Measurements from ENCODE around the gene SERPINB2. TPM values are rescaled to one million over a fixed set of nuclear protein-coding genes. Genes with fewer than 3 reads are reported as not detected.

SERPINB2 gene, protein sequence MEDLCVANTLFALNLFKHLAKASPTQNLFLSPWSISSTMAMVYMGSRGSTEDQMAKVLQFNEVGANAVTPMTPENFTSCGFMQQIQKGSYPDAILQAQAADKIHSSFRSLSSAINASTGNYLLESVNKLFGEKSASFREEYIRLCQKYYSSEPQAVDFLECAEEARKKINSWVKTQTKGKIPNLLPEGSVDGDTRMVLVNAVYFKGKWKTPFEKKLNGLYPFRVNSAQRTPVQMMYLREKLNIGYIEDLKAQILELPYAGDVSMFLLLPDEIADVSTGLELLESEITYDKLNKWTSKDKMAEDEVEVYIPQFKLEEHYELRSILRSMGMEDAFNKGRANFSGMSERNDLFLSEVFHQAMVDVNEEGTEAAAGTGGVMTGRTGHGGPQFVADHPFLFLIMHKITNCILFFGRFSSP
- total RNA-seq (1.4 and 1.7 TPM in 2 replicates), polyA plus RNA-seq (0.25 and 1.1 TPM in 2 replicates), polyA minus RNA-seq (not detected in 2 replicates)
- 0.12 TPM for total RNA-seq (2013)

DNA sequence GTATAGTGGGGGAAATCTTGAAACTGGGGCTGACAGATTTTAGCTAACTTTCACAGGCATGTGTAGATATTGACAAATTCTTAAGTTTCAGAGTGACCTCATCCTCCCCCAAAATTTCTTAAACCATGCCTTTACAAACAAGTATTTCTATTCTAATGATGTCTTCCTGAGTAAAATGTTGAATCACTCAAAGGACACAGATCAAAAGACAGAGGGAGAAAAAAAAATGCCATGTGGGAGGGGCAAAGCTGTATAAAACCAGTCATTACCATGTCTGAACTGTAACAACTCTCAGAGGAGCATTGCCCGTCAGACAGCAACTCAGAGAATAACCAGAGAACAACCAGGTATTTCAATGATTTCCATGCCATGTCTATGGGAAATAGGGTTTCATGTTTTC, at the start of gene SERPINB2:
Gene SERPINB2, plus strand, starts transcription at position 282 of the 400 bp plus-strand sequence. CDS start 3,740 bp downstream, outside the sequence.
- ChIA-PET CTCF (interaction anchor here (1.0 kb wide), 1 partner anchor 14 kb away, joined by 3 read pairs; no protein-coding TSS in a partner anchor), POLR2A (no interaction called here)

DNA sequence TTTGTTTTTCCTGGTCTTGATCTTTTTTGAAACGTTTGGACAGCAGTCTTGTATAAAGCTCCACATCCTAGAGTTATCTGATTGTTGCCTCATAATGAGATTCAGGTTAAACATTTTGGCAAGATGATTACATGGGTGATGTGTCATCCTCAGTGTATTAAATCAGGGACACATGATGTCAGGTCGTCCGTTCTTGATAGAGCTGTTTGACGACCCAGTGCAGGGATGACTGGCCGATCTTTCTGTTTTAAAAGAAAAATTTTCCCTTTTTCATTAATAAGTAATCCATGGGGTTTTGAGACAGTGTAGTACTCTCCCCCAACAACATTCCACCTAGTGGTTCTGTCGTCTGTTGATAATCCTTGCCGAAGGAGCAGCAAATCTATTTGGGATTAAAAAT, 44.5 kb upstream of the SERPINB2 start:
- H3K4me3 ChIP-seq (ENCODE audit: control extremely low read depth in 1 of 5, extremely low read depth in 1 of 5, insufficient read depth in 1 of 5, low read depth in 2 of 5, low read length in 4 of 5), result no peak overlapping the region
- H3K9me3 ChIP-seq (ENCODE audit: control extremely low read depth in 1 of 3, control insufficient read depth in 2 of 3, insufficient read depth in 1 of 3, low read length in 2 of 3), result no peaks in the 10 kb centered on the region
- POLR2A ChIA-PET, result no interaction called here
- 33% methylated on average over 1 of the region's 7 CpGs for WGBS (ENCODE audit: insufficient coverage)
- no peak overlapping the region for H3K9ac ChIP-seq (ENCODE audit: low read length)
- H3K27ac Mint-ChIP-seq, result no peak overlapping the region
- no peak overlapping the region for H3K27ac ChIP-seq (ENCODE audit: low read length in 2 of 2)
- TF ChIP-seq EZH2 (IDR thresholded peaks at IDR 0.05; ENCODE audit: borderline replicate concordance, insufficient read depth, low read depth, low read length, poor library complexity, severe bottlenecking), result no peak
- TF ChIP-seq, protein P1, sequence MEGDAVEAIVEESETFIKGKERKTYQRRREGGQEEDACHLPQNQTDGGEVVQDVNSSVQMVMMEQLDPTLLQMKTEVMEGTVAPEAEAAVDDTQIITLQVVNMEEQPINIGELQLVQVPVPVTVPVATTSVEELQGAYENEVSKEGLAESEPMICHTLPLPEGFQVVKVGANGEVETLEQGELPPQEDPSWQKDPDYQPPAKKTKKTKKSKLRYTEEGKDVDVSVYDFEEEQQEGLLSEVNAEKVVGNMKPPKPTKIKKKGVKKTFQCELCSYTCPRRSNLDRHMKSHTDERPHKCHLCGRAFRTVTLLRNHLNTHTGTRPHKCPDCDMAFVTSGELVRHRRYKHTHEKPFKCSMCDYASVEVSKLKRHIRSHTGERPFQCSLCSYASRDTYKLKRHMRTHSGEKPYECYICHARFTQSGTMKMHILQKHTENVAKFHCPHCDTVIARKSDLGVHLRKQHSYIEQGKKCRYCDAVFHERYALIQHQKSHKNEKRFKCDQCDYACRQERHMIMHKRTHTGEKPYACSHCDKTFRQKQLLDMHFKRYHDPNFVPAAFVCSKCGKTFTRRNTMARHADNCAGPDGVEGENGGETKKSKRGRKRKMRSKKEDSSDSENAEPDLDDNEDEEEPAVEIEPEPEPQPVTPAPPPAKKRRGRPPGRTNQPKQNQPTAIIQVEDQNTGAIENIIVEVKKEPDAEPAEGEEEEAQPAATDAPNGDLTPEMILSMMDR (IDR thresholded peaks at IDR 0.05), result no peak
- no peaks in the 10 kb centered on the region for H3K36me3 ChIP-seq (replicated peaks in 1 of 2; ENCODE audit: control extremely low read depth in 1 of 2, control insufficient read depth in 1 of 2, extremely low read depth in 1 of 2, insufficient read depth in 2 of 2, low read length in 1 of 2)
- H3K27me3 Mint-ChIP-seq, result peaks cover 34% of the 10 kb centered on the region
- no peaks in the 10 kb centered on the region for H3K9me3 Mint-ChIP-seq (ENCODE audit: insufficient read depth)
- no peak for ATAC-seq (ENCODE audit: low read depth)
- H2AFZ ChIP-seq (ENCODE audit: insufficient read depth, low read depth, low read length, poor library complexity, severe bottlenecking), result no peak overlapping the region
- peaks cover 0 to 6% (median 3%) of the 10 kb centered on the region in 4 experiments for H3K27me3 ChIP-seq (replicated peaks in 1 of 4; ENCODE audit: control extremely low read depth in 1 of 4, control insufficient read depth in 3 of 4, insufficient read depth in 4 of 4, low read length in 3 of 4)
- no peaks in the 10 kb centered on the region for H4K20me1 ChIP-seq (ENCODE audit: control insufficient read depth, insufficient read depth, low read length, poor library complexity, severe bottlenecking)
- H3K4me1 Mint-ChIP-seq, result no peaks in the 10 kb centered on the region
- DNase-seq, result no peak
- no peaks in the 10 kb centered on the region for H3K4me1 ChIP-seq (ENCODE audit: control insufficient read depth in 2 of 2, insufficient read depth in 2 of 2, low read length in 2 of 2)
- H3K4me3 Mint-ChIP-seq, result no peak overlapping the region
- no peak overlapping the region for H3K4me2 ChIP-seq (replicated peaks; ENCODE audit: low read depth, low read length, poor library complexity, severe bottlenecking)
- H3K79me2 ChIP-seq (ENCODE audit: control insufficient read depth, insufficient read depth, low read length), result no peaks in the 10 kb centered on the region
- intact Hi-C loops (cut with micrococcal nuclease), result no loop called here
- CTCF ChIA-PET, result interaction anchor here (2.2 kb wide), 1 partner anchor 325 kb away, joined by 7 read pairs; no protein-coding TSS in a partner anchor

More for the DNA sequence above, at the start of gene SERPINB2:
- no peak within 1 kb of the TSS for H3K27ac Mint-ChIP-seq
- no peak within 1 kb of the TSS for H3K4me2 ChIP-seq (replicated peaks; ENCODE audit: low read depth, low read length, poor library complexity, severe bottlenecking)
- H3K4me3 ChIP-seq (ENCODE audit: control extremely low read depth in 1 of 5, extremely low read depth in 1 of 5, insufficient read depth in 1 of 5, low read depth in 2 of 5, low read length in 4 of 5), result no peak within 1 kb of the TSS
- H3K4me3 Mint-ChIP-seq, result no peak within 1 kb of the TSS
- no peaks in the 10 kb centered on the region for H3K4me1 Mint-ChIP-seq
- TF ChIP-seq, protein P1 (IDR thresholded peaks at IDR 0.05), result no peak
- TF ChIP-seq EZH2 (IDR thresholded peaks at IDR 0.05; ENCODE audit: borderline replicate concordance, insufficient read depth, low read depth, low read length, poor library complexity, severe bottlenecking), result no peak
- intact Hi-C loops (cut with micrococcal nuclease), result no loop called here
- H3K9me3 Mint-ChIP-seq (ENCODE audit: insufficient read depth), result no peaks in the 10 kb centered on the region
- H3K79me2 ChIP-seq (ENCODE audit: control insufficient read depth, insufficient read depth, low read length), result no peaks in the 10 kb centered on the region
- H3K4me1 ChIP-seq (ENCODE audit: control insufficient read depth in 2 of 2, insufficient read depth in 2 of 2, low read length in 2 of 2), result no peaks in the 10 kb centered on the region
- no peaks in the 10 kb centered on the region for H3K36me3 ChIP-seq (replicated peaks in 1 of 2; ENCODE audit: control extremely low read depth in 1 of 2, control insufficient read depth in 1 of 2, extremely low read depth in 1 of 2, insufficient read depth in 2 of 2, low read length in 1 of 2)
- H3K9ac ChIP-seq (ENCODE audit: low read length), result no peak within 1 kb of the TSS
- no peak within 1 kb of the TSS for H3K27ac ChIP-seq (ENCODE audit: low read length in 2 of 2)
- no peaks in the 10 kb centered on the region for H3K27me3 ChIP-seq (replicated peaks in 1 of 4; ENCODE audit: control extremely low read depth in 1 of 4, control insufficient read depth in 3 of 4, insufficient read depth in 4 of 4, low read length in 3 of 4)
- no peaks in the 10 kb centered on the region for H4K20me1 ChIP-seq (ENCODE audit: control insufficient read depth, insufficient read depth, low read length, poor library complexity, severe bottlenecking)
- no peak for DNase-seq
- no peaks in the 10 kb centered on the region for H3K9me3 ChIP-seq (ENCODE audit: control extremely low read depth in 1 of 3, control insufficient read depth in 2 of 3, insufficient read depth in 1 of 3, low read length in 2 of 3)
- H3K27me3 Mint-ChIP-seq, result peaks cover 22% of the 10 kb centered on the region
- no CpG with 5 or more reads among the region's 1 CpG for WGBS (ENCODE audit: insufficient coverage)
- no peak within 1 kb of the TSS for H2AFZ ChIP-seq (ENCODE audit: insufficient read depth, low read depth, low read length, poor library complexity, severe bottlenecking)
- no peak for ATAC-seq (ENCODE audit: low read depth)
